Heart right ventricle (tissue), 16 donors: ENCODE results near the gene WHRN. TPM values are rescaled to one million over a fixed set of nuclear protein-coding genes. Genes with fewer than 3 reads are reported as not detected.

Experiments
- ATAC-seq, 8 donors: fragments of 200-7000 bp; cut with Tn5 transposase; one replicate each; pipeline ENCODE4 v1.9.1; 2020; ENCODE audit warnings: mild to moderate bottlenecking in 8 of 8, moderate library complexity in 8 of 8, moderate number of reproducible peaks in 1 of 8
- DNase-seq, 2 donors: peaks; one replicate each; pipeline ENCODE4 v3.0.0-alpha.2; 2020
- H3K27ac ChIP-seq, 10 donors: fragments of 200-600 bp; sonication (generic) in 2 of 10; one replicate each; pipeline versions ENCODE4 v1.5.0 to v1.8.0; 2020 to 2022; ENCODE audit warnings: mild to moderate bottlenecking in 3 of 10
- H3K27me3 ChIP-seq, 7 donors: fragments of 200-600 bp; one replicate each; pipeline ENCODE4 v1.8.0; 2021 to 2022; ENCODE audit warnings: mild to moderate bottlenecking in 2 of 7
- H3K36me3 ChIP-seq, 9 donors: fragments of 200-600 bp; sonication (generic) in 1 of 9; one replicate each; pipeline versions ENCODE4 v1.5.0 to v1.8.0; 2020 to 2022; ENCODE audit warnings: mild to moderate bottlenecking in 2 of 9
- H3K4me1 ChIP-seq, 9 donors: fragments of 200-600 bp; sonication (generic) in 1 of 9; one replicate each; pipeline versions ENCODE4 v1.5.0 to v1.8.0; 2020 to 2022; ENCODE audit warnings: mild to moderate bottlenecking in 4 of 9
- H3K4me3 ChIP-seq, 10 donors: fragments of 200-600 bp; sonication (generic) in 2 of 10; one replicate each; pipeline versions ENCODE4 v1.5.0 to v1.8.0; 2020 to 2022; ENCODE audit warnings: mild to moderate bottlenecking in 7 of 10, moderate library complexity in 2 of 10
- H3K9me3 ChIP-seq, 11 donors: fragments of 200-600 bp in 10 of 11; sonication (generic) in 2 of 11; one replicate each; pipeline versions ENCODE4 v1.5.0 to v1.8.0; 2013 to 2022; ENCODE audit warnings: mild to moderate bottlenecking in 2 of 11, control low read depth in 1 of 11, moderate library complexity in 1 of 11
- CTCF ChIP-seq, 9 donors: fragments of 200-600 bp; sonication (generic) in 2 of 9; IDR thresholded peaks; one replicate each; pipeline versions ENCODE4 v1.5.0 to v1.8.0; 2021 to 2022; ENCODE audit warnings: antibody characterized with exemption in 9 of 9, mild to moderate bottlenecking in 5 of 9, moderate library complexity in 1 of 9
- WGBS, 2 donors: extraction: QIAGEN DNeasy Blood & Tissue Kit; methylation state at CpG; one replicate each; pipeline ENCODE4 v1.1.7; 2013; ENCODE audit warnings: inconsistent platforms in 1 of 2; 5-methylcytosine and 5-hydroxymethylcytosine counted together
- intact Hi-C, 10 donors: fragments of 100-400 bp; cut with DNase I; formaldehyde crosslinking; loops; one replicate each; pipeline versions ENCODE4 v1.11.1 to v1.14.2; 2022
- polyA plus RNA-seq, 2 donors: library from polyadenylated mRNA; stranded (reverse); fragments of 200-250 nt; gene quantifications; one replicate each; pipeline ENCODE4 v1.2.3, GENCODE V29; 2013
- total RNA-seq, 10 donors: library from RNA; stranded (reverse); fragmentation: NEBNext Ultra II Directional in 3 of 10; extraction: Animal tissue kit (Norgen Biotek cat#: 25700) in 3 of 10; gene quantifications; one replicate each; pipeline versions ENCODE4 v1.2.1 to v1.2.4, GENCODE V29; 2021 to 2023
- donor health status: Arrhythmogenic right ventricular cardiomyopathy.
- donor health status: ischemic (EF 13 %, LVEDD 7.1; RV severe dilation, severe dysfunction).
- donor health status: healthy with polysubstance abuse.
- donor health status: DM: no; HTN: yes; CAD: no.
- donor health status: DM: no; HTN: no; CAD: no.
- donor health status: ischemic (EF 25% LVEDD 6.9; RV normal size, moderate dysfunction).
- donor health status: ischemic (EF 25% LVEDD 5.7; RV mildly dilated, moderate dysfunction).
- donor health status: healthy.
- donor health status: DM: yes; HTN: yes; CAD: no.
- donor health status: Ischemic cardiomyopathy.
- donor health status: ischemic (EF 35%, LVEDD 5.7; RV mildly dilated, moderate dysfunction).
- donor health status: nonischemic (EF 11% LVEDD 7.7; RV severe dilation, severe dysfunction).
- donor health status: DM: yes; HTN: yes; CAD: no.
- donor health status: PGD.
- donor health status: ischemic (EF 29% LVEDD 5.4; RV normal size, mild dysfunction).
- donor health status: nonischemic (EF 23%, LVEDD 6.1; RV moderate dilation, normal function).

The WHRN gene
- total and polyA plus RNA-seq, 12 donors, result 0.13 to 1.3 (median 0.58) TPM; not detected in 1

GRCh38 chr9:114483499-114483898 lies 21.8 kb downstream of the WHRN start:
- no peak overlapping the region for H3K27ac ChIP-seq
- no peaks in the 10 kb centered on the region for H3K9me3 ChIP-seq
- H3K4me3 ChIP-seq, result no peak overlapping the region
- H3K4me1 ChIP-seq, result peaks cover 0 to 14% (median 0%) of the 10 kb centered on the region in 9 donors
- TF ChIP-seq CTCF (IDR thresholded peaks at IDR 0.05), result no peak
- H3K36me3 ChIP-seq, result no peaks in the 10 kb centered on the region
- H3K27me3 ChIP-seq, result peaks cover 0 to 18% (median 3%) of the 10 kb centered on the region in 7 donors
- intact Hi-C loops, result loop anchor here in 1 of 10 donors (5.0 kb wide), 1 partner anchor 174 kb away; the partner anchor contains the start of gene TEX53
- DNase-seq, result no peak
- no peak for ATAC-seq
- 91 to 96% methylated on average over 3 of the region's 3 CpGs for WGBS, 2 donors

DNA sequence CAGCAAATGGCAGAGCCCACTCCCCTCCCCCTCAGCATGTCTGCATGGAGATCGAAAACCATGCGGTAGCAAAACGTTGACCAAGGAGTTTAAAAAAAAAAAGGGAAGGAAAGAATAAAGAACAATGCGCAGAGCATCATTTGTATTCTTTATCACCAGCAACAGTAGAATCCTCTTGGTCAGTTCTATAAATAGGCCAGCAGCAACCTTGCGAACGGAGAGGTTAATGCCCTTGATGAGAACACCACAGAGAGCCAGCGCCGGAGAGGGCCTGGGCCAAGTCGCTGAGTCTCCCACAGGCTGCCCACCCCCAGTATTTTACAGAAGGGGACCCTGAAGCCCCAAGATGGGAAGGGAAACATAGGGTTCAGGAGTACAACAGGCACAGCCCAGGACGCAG lies 22.7 kb downstream of the WHRN start:
- DNase-seq (no peak), ATAC-seq (peak in 4 of 8 donors; percentile 58 to 74 (median 70))
- no peak overlapping the region for H3K4me3 ChIP-seq
- no peaks in the 10 kb centered on the region for H3K36me3 ChIP-seq
- peaks cover 0 to 18% (median 3%) of the 10 kb centered on the region in 7 donors for H3K27me3 ChIP-seq
- no peak overlapping the region for H3K27ac ChIP-seq
- peaks cover 0 to 14% (median 0%) of the 10 kb centered on the region in 9 donors for H3K4me1 ChIP-seq
- no peak for TF ChIP-seq CTCF (IDR thresholded peaks at IDR 0.05)
- intact Hi-C loops, result loop anchor here in 1 of 10 donors (5.0 kb wide), 1 partner anchor 175 kb away; the partner anchor contains the start of gene TEX53
- WGBS, 2 donors, result 36 to 38% methylated on average over 10 of the region's 10 CpGs
- H3K9me3 ChIP-seq, result no peaks in the 10 kb centered on the region

- no peak for ATAC-seq
- Histone ChIP-seq H3K4me1 (peaks cover 0 to 14% (median 0%) of the 10 kb centered on the region in 9 donors), H3K27me3 (peaks cover 0 to 18% (median 3%) of the 10 kb centered on the region in 7 donors), H3K9me3 (no peaks in the 10 kb centered on the region), H3K36me3 (no peaks in the 10 kb centered on the region), H3K27ac (no peak overlapping the region), H3K4me3 (no peak overlapping the region)
- intact Hi-C loops, result loop anchor here in 1 of 10 donors (5.0 kb wide), 1 partner anchor 176 kb away; the partner anchor contains the start of gene TEX53
- no peak for TF ChIP-seq CTCF (IDR thresholded peaks at IDR 0.05)
- DNase-seq, result no peak
- WGBS, 2 donors, result 91 to 96% methylated on average over 5 of the region's 5 CpGs
Measured at GRCh38 chr9:114481789-114482188, 23.5 kb downstream of the WHRN start.

DNA sequence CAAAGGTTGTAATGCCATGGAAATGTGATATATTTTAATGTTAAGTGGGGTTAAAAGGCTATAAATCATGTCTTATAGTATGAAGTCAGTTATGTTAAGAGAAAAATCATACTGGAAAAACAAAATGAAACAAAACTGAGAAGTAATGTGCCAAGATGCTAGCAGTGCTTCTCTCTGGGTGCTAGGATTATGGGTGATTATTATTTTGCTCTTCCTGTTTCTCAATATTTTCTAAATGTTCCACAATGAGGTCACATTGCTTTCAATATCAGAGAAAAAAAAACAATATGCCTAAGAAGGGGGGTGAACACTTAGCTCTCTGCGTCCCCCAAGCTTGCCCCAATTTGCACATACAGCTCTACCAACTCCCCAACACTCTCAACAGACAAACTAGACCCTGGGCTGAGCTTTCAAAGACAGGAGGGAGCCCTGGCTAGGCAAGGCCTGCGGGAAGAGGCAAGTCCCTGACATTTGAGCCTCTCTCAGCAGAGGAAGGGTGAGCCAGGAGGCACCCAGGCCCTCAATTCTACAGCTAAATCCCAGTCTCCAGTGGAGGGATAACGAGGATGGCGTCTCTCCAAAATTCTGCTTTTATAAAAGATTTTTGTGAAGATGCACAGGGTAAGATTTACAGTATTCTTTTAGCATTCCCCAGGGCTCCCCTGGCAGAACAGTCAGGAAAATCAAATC lies 24.4 kb downstream of the WHRN start:
- intact Hi-C loops, result loop anchor here in 1 of 10 donors (5.0 kb wide), 1 partner anchor 176 kb away; the partner anchor contains the start of gene TEX53

More for the DNA sequence above, 24.4 kb downstream of the WHRN start:
- no peak for ATAC-seq
- Histone ChIP-seq H3K9me3 (no peaks in the 10 kb centered on the region), H3K27ac (no peak overlapping the region), H3K27me3 (peaks cover 0 to 18% (median 0%) of the 10 kb centered on the region in 7 donors), H3K4me3 (no peak overlapping the region), H3K4me1 (peaks cover 0 to 14% (median 0%) of the 10 kb centered on the region in 9 donors), H3K36me3 (no peaks in the 10 kb centered on the region)
- no peak for DNase-seq
- 85% methylated on average over 4 of the region's 4 CpGs for WGBS, 2 donors
- no peak for TF ChIP-seq CTCF (IDR thresholded peaks at IDR 0.05)
